Measurements from ENCODE around the gene ST6GALNAC6. TPM values are rescaled to one million over a fixed set of nuclear protein-coding genes. Genes with fewer than 3 reads are reported as not detected.
A peak's percentile ranks its signal among the peaks of the same experiment; 100 is the strongest.

The ST6GALNAC6 gene
- total RNA-seq, 4 donors from 2014 or later: 50.5 to 72.9 (median 65.6) TPM

DNA sequence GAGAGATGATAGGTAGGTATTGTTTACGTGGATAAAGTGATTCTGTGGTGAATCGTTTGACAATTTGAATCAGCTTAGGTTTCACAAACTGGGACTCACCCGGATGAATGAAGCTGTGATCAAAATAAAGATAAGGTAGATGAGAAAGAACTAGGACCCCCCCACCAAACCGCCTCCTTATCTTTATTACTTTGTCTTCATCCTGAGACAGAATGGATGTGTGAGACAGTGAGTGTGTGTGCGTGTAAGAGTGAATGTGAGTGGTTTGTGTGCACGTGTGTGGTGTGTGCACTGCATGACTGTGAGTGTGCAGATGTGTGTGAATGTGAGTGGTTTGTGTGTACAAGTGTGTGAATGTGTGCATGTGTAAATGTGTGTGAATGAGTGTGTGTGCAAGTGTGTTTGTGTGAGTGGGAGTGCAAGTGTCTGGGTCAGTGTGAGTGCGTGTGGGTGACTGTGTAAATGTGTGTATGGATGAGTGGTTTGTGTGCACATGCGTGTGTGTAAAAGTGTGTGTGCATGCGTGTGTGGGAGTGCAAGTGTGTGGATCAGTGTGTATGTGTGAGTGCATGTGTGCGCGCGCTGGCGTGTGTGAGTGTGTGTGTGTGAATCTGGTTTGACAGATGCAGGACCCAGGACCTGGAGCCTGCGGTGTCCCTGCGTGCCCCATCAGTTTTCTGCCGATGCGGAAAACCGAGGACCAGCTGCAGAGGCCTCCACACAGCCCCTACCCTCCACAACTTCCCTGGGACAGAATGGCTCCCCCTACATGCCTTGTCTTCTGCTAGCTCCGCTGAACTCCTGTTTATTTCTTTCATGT lies 33.5 kb downstream of the ST6GALNAC6 start:
- TF ChIP-seq, protein P1, sequence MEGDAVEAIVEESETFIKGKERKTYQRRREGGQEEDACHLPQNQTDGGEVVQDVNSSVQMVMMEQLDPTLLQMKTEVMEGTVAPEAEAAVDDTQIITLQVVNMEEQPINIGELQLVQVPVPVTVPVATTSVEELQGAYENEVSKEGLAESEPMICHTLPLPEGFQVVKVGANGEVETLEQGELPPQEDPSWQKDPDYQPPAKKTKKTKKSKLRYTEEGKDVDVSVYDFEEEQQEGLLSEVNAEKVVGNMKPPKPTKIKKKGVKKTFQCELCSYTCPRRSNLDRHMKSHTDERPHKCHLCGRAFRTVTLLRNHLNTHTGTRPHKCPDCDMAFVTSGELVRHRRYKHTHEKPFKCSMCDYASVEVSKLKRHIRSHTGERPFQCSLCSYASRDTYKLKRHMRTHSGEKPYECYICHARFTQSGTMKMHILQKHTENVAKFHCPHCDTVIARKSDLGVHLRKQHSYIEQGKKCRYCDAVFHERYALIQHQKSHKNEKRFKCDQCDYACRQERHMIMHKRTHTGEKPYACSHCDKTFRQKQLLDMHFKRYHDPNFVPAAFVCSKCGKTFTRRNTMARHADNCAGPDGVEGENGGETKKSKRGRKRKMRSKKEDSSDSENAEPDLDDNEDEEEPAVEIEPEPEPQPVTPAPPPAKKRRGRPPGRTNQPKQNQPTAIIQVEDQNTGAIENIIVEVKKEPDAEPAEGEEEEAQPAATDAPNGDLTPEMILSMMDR (IDR thresholded peaks at IDR 0.05): peak in 1 of 3 donors; percentile 40
- TF ChIP-seq POLR2A (IDR thresholded peaks at IDR 0.05): no peak
- WGBS, 2 donors: 76 to 77% methylated on average over 19 of the region's 19 CpGs
- intact Hi-C loops (cut with DNase I; ENCODE audit: low total_unique reads): no loop called here
- DNase-seq (ENCODE audit: low spot score in 2 of 2): no peak
- H3K4me3 ChIP-seq (ENCODE audit: low read depth, poor library complexity, severe bottlenecking): no peak overlapping the region

DNA sequence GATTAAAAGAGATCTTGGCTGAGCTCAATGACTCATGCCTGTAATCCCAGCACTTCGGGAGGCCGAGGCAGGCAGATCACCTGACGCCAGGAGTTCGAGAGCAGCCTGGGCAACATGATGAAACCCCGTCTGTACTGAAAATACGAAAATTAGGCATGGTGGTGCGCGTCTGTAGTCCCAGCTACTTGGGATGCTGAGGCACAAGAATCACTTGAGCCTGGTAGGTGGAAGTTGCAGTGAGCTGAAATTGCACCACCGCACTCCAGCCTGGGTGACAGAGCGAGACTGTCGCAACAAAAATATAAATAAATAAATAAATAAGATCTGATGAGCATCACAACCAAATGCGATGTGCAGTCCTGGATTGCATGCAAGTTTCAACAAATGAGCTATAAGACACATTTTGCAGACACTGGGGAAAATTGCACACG lies 36.2 kb downstream of the ST6GALNAC6 start:
- WGBS, 2 donors: 84 to 90% methylated on average over 13 of the region's 13 CpGs
- intact Hi-C loops (cut with DNase I; ENCODE audit: low total_unique reads): no loop called here
- DNase-seq (ENCODE audit: low spot score in 2 of 2): no peak
- H3K4me3 ChIP-seq (ENCODE audit: low read depth, poor library complexity, severe bottlenecking): no peak overlapping the region
- no peak for TF ChIP-seq POLR2A (IDR thresholded peaks at IDR 0.05)
- TF ChIP-seq, protein P1 (IDR thresholded peaks at IDR 0.05): no peak

DNA sequence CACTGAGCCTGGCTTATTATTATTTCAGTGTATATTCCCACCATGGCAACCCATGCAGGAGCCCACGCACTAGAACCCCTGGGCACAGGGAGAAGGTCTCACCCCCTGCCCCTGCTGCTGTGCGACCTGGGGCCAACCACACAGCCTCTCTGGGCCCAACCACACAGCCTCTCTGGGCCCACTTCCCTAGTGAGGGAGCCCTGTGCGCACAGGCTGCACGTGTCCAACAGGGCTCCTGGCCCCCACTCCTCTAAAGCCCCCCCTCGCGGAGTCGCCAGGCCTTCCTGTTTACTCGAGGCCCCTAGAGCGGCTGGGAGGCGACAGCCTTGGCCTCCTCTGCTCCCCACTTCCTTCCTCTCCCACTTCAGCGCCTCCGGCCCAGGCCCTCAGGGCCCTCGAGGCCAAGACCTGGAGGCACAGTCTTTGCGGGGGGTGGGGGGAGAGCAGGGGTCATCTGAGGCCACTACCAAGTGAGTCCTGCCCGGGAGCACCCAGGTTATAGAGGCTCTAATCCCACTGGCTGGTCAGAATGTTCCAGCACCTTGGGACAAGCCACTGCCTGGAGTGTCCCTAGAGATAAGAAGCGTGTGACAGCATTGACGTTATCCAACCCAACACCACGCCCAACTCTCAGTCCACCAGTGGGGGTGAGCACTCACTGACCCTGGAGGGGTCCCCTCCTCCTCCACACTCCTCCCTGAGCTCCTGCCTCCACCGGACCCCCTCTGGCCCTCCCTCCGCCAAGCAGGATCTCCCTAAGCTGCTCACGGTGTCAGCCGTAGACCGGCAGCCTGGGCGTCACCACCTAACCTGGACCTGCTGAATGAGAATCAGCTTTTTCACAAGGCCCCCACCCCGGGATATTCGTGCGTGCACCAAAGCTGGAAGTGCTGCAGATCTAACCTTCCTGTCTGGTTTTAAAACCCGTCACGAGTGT lies 37.1 kb downstream of the ST6GALNAC6 start:
- DNase-seq (ENCODE audit: low spot score in 2 of 2): peak; percentile 72 to 93
- whole genome bisulfite sequencing, 2 donors: 58 to 65% methylated on average over 27 to 29 of the region's 29 CpGs

DNA sequence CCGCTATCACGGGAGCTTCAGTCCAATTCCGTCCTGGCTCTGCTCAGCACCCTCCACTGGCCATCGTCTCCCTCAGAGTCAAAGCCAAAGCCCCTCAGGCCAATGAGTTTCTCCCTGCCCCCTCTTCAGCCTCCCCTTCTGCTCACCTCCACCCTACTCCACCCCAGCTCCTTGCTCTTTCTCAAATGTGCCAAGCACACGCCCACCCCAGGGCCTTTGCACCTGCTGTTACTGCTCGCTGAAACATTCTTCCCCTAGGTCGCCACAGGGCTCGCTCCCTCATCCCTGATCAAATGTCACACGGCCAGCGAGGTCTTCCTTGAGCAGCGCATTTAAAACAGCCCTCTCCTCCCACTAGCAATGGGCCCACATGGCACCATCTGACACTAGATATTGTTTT lies 38.6 kb downstream of the ST6GALNAC6 start:
- intact Hi-C loops (cut with DNase I; ENCODE audit: low total_unique reads): no loop called here
- WGBS, 2 donors: 92 to 94% methylated on average over 11 of the region's 11 CpGs
- TF ChIP-seq, protein P1 (IDR thresholded peaks at IDR 0.05): no peak

More for the DNA sequence above, 37.1 kb downstream of the ST6GALNAC6 start:
- no peak overlapping the region for H3K4me3 ChIP-seq (ENCODE audit: low read depth, poor library complexity, severe bottlenecking)
- intact Hi-C loops (cut with DNase I; ENCODE audit: low total_unique reads): no loop called here
- no peak for TF ChIP-seq POLR2A (IDR thresholded peaks at IDR 0.05)
- TF ChIP-seq, protein P1 (IDR thresholded peaks at IDR 0.05): no peak

DNA sequence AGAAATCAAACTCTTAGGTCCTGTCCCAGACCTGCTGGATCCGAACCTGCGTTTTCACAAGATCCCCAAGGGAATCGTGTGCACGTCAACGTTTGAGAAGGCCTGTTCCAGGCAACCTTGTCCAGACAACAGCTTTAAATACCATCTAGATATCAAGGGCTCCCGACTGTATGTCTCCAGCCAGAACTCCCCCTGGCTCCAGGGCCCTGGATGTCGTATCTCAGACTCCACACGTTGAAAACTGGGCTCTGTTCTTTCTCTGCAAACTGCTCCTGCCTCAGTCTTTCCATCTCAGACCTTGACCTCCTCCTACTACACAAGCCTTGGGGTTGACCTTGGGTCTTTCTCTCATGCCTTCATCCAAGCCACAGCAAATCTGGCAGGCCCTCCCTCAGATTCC lies 39.1 kb downstream of the ST6GALNAC6 start:
- intact Hi-C loops (cut with DNase I; ENCODE audit: low total_unique reads): no loop called here
- TF ChIP-seq POLR2A (IDR thresholded peaks at IDR 0.05): no peak
- no peak for DNase-seq (ENCODE audit: low spot score in 2 of 2)
- H3K4me3 ChIP-seq (ENCODE audit: low read depth, poor library complexity, severe bottlenecking): no peak overlapping the region
- 73 to 82% methylated on average over 8 of the region's 8 CpGs for WGBS, 2 donors

More for the DNA sequence above, 38.6 kb downstream of the ST6GALNAC6 start:
- no peak overlapping the region for H3K4me3 ChIP-seq (ENCODE audit: low read depth, poor library complexity, severe bottlenecking)
- DNase-seq (ENCODE audit: low spot score in 2 of 2): no peak

DNA sequence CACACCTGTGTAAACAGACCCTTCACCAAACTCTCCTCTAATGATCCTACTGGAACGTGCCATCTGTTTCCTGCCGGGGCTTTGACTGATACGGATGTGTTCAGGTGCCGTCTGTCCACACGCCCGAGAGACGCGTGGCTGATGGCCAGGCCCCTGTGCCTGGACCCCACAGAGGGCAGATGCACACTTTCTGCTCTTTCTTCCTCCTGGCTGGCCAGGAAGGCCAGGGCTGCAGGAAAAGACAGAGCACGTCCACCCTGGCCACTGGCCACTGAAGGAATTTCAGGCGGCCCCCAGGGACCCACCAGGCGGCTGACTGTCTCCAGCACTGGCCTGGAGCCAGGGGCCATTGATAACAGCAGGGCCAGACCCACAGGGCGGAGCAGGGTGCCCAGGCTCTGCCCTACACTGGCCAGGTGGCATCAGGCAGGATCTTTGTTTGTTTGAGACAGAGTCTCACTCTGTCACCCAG lies 41.3 kb downstream of the ST6GALNAC6 start:
- intact Hi-C loops (cut with DNase I; ENCODE audit: low total_unique reads): no loop called here
- DNase-seq (ENCODE audit: low spot score in 2 of 2): peak in 1 of 2 donors; percentile 92
- H3K4me3 ChIP-seq (ENCODE audit: low read depth, poor library complexity, severe bottlenecking): no peak overlapping the region
- WGBS, 2 donors: 58 to 69% methylated on average over 12 of the region's 12 CpGs
- TF ChIP-seq, protein P1 (IDR thresholded peaks at IDR 0.05): no peak
- no peak for TF ChIP-seq POLR2A (IDR thresholded peaks at IDR 0.05)

All from lower leg skin (tissue), 4 donors.